GM19351 (cell line): ENCODE results near the gene GAGE12F.
"Not testable (repeated sequence)": the region's sequence is repeated elsewhere in the genome, so short reads cannot be mapped to it uniquely, and the experiment has no call there.

Experiments used
- ATAC-seq: cut with Tn5 transposase; IDR thresholded peaks from one replicate; pipeline ENCODE4 v1.9.1; 2021; ENCODE audit warnings: mild to moderate bottlenecking, moderate library complexity; ENCODE audit not compliant: unreplicated experiment

GAGE12F gene

DNA sequence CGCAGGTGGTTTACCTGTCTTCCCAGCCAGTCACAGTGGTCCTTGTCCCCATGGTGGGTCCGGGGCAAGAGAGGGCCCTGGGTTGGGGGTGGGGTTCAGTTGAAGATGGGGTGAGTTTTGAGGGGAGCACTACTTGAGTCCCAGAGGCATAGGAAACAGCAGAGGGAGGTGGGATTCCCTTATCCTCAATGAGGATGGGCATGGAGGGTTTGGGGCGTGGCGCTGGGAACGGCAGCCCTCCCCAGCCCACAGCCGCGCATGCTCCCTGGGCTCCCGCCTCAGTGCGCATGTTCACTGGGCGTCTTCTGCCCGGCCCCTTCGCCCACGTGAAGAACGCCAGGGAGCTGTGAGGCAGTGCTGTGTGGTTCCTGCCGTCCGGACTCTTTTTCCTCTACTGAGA, at the start of gene GAGE12F:
GAGE12F (plus strand) TSS at position 301 of the 400 bp plus-strand sequence. CDS start 1,155 bp downstream, outside the sequence.
- ATAC-seq, result not testable (repeated sequence)

- not testable (repeated sequence) for ATAC-seq
These were observed 28.8 kb upstream of the GAGE12F start, which contains the start of gene GAGE12C for GRCh38 chrX:49531877-49532276. Gene GAGE12C, plus strand, starts transcription at chrX:49532177. Its CDS starts 1,155 bp downstream, at chrX:49533332.

DNA sequence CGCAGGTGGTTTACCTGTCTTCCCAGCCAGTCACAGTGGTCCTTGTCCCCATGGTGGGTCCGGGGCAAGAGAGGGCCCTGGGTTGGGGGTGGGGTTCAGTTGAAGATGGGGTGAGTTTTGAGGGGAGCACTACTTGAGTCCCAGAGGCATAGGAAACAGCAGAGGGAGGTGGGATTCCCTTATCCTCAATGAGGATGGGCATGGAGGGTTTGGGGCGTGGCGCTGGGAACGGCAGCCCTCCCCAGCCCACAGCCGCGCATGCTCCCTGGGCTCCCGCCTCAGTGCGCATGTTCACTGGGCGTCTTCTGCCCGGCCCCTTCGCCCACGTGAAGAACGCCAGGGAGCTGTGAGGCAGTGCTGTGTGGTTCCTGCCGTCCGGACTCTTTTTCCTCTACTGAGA, 19.2 kb upstream of the GAGE12F start, which contains the start of gene GAGE12D:
GAGE12D (plus strand) TSS at position 301 of the 400 bp plus-strand sequence. CDS start 1,155 bp downstream, outside the sequence.
- ATAC-seq, result not testable (repeated sequence)

- ATAC-seq, result not testable (repeated sequence)
These were observed 9.7 kb upstream of the GAGE12F start, which contains the start of gene GAGE12E for GRCh38 chrX:49550989-49551388. Gene GAGE12E, plus strand, starts transcription at chrX:49551289. Its CDS starts 1,155 bp downstream, at chrX:49552444.

DNA sequence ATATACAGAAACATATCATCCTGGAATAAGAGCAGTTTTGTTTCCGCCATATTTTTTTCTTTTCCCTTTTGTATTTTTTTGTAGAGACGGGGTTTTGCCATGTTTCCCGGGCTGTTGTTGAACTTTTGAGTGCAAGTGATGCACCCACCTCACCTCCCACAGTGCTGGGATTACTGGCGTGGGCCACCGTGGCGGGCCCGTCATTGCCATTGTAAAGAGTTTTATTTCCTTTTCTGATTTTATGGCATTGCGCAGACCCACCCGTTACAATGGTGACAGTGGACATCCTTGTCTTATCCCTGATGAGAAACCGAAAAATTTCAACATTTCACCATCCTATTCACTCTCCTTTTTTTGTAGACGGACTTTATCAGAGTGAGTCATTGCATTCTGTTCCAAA, 8.1 kb downstream of the GAGE12F start:
- ATAC-seq, result not testable (repeated sequence)

DNA sequence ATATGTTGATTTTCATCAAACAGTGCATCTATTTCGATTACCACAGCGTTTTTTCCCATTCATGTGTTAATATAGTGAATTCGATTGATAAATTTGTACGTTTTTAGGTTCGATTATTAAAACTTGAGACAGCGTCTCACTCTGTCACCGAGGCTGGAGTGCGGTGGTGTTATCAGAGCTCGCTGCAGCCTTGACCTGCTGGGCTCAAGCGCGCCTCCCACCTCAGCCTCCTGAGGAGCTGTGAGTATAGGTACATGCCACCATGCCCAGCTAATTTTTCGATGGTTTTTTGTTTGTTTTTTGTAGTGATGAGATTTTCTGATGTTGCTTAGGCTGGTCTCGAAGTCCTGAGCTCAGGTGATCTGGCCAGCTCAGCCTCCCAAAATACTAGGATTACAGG, 8.5 kb downstream of the GAGE12F start:
- not testable (repeated sequence) for ATAC-seq

DNA sequence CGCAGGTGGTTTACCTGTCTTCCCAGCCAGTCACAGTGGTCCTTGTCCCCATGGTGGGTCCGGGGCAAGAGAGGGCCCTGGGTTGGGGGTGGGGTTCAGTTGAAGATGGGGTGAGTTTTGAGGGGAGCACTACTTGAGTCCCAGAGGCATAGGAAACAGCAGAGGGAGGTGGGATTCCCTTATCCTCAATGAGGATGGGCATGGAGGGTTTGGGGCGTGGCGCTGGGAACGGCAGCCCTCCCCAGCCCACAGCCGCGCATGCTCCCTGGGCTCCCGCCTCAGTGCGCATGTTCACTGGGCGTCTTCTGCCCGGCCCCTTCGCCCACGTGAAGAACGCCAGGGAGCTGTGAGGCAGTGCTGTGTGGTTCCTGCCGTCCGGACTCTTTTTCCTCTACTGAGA, 9.5 kb downstream of the GAGE12F start, which contains the start of gene GAGE12G:
GAGE12G (plus strand) TSS at position 301 of the 400 bp plus-strand sequence. CDS start 1,155 bp downstream, outside the sequence.
- ATAC-seq, result not testable (repeated sequence)

GRCh38 chrX:49579649-49580048, 19.0 kb downstream of the GAGE12F start, which contains the start of gene GAGE12H:
Gene GAGE12H, plus strand, starts transcription at chrX:49579949. Its CDS starts 1,155 bp downstream, at chrX:49581104.
- not testable (repeated sequence) for ATAC-seq

- ATAC-seq, result not testable (repeated sequence)
These were observed 28.6 kb downstream of the GAGE12F start, which contains the start of gene GAGE2A for GRCh38 chrX:49589196-49589595. Gene GAGE2A, plus strand, starts transcription at chrX:49589496. Its CDS starts 1,155 bp downstream, at chrX:49590651.

- not testable (repeated sequence) for ATAC-seq
These were observed 29.3 kb downstream of the GAGE12F start for GRCh38 chrX:49589769-49590478.

GRCh38 chrX:49590488-49590887, 29.8 kb downstream of the GAGE12F start:
- not testable (repeated sequence) for ATAC-seq

- ATAC-seq, result not testable (repeated sequence)
These were observed 38.1 kb downstream of the GAGE12F start, which contains the start of gene GAGE1 for GRCh38 chrX:49598720-49599119. Gene GAGE1, plus strand, starts transcription at chrX:49599020. Its CDS starts 1,155 bp downstream, at chrX:49600175.

DNA sequence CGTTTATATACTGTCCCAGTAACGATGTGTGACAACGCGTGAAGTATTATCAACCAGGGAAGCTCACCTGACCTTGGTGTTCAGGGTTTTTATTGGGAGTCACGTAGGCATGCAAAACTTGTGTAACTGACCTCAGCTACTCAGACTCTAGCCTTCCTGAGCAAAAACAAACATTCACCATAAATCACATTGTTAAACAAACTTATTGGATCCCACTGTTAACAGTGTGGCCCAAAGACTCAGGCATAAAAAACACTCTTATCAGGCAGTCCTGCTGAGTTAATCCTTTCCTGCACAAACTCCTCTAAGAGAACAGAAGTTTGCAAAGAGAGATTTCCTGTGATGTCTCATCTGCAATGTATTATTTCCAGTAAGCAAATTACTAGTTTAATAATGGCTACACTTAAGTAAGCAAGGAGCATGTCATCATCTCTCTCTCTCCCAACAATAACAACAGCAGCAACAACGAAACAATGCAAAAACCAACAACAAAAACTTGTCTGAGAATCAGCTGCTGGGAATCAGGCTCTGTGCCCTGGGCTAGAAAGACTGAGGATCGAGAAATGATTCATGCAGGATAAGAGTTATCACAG, 50.2 kb downstream of the GAGE12F start:
- no peak for ATAC-seq
